Caki2 (cell line): Measurements from ENCODE around the gene SLC35A4. TPM values are rescaled to one million over a fixed set of nuclear protein-coding genes. Genes with fewer than 3 reads are reported as not detected.

ENCODE experiments used
- DNase-seq: peaks from one replicate; pipeline ENCODE4 v3.0.0-alpha.2; 2015; ENCODE audit warnings: low read depth
- in situ Hi-C: cut with HindIII; loops from 2 replicates; pipeline ENCODE4 v1.10.0; 2016; ENCODE audit warnings: low sequenced_read_pairs, low pct_unique_long_range_greater_than_20kb, mixed read lengths
- total RNA-seq: library from RNA; depleted of rRNA; stranded (reverse); fragments of >200 nt; shearing (Covaris generic); gene quantifications from 2 replicates; pipeline ENCODE4 v1.2.3, GENCODE V29; 2014; ENCODE audit warnings: low replicate concordance; rRNA removed

SLC35A4 gene, protein sequence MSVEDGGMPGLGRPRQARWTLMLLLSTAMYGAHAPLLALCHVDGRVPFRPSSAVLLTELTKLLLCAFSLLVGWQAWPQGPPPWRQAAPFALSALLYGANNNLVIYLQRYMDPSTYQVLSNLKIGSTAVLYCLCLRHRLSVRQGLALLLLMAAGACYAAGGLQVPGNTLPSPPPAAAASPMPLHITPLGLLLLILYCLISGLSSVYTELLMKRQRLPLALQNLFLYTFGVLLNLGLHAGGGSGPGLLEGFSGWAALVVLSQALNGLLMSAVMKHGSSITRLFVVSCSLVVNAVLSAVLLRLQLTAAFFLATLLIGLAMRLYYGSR
- total RNA-seq: 21.3 and 30.5 TPM in 2 replicates

DNA sequence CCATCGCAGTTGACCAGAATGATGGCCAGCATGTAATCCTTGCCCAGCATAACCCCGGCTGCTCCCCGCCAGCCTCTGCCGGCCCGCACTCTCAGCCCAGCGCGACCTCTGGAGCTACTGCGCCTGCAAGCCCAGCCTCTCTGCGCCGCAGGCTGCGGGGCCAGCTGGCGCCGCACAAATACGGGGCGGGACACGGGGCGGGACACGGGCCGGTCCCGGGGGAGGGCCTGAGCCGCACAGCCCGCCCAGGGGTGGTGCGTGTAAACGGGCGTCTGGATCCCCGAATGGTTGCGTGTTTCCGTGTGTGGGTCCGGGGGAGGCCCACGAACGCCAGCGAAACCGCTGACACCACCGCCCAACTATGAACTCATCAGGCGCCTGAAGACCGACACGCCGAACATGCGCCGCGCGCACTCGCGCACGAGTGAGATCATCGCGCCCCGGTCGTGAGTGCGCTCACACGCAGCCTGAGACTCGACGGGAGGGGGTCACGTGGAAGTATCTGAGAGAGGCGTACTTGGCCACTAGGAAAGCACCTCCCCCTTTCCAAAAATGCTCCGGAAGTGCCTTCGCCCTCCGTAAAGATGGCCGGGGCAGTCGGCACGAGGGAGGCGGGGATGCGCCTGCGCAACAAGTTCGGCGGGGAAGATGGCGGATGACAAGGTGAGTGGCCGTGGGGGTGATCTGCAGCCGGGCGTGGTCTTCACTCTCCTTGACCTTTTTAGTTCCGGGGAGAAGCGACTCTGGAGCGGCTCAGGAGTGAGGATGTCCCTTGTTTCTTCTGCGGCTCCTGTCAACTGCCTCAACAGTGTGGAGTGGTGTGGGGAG lies at the start of gene SLC35A4, which contains the start of gene APBB3:
TSS of gene SLC35A4 (plus strand) at position 633 of the 828 bp plus-strand sequence. CDS start 2,342 bp downstream, outside the sequence.
TSS of gene APBB3 (minus strand) at position 403 of the 828 bp plus-strand sequence. CDS start at position 50, 353 bp downstream.
- in situ Hi-C loops: no loop called here
- peak; percentile 98 for DNase-seq

DNA sequence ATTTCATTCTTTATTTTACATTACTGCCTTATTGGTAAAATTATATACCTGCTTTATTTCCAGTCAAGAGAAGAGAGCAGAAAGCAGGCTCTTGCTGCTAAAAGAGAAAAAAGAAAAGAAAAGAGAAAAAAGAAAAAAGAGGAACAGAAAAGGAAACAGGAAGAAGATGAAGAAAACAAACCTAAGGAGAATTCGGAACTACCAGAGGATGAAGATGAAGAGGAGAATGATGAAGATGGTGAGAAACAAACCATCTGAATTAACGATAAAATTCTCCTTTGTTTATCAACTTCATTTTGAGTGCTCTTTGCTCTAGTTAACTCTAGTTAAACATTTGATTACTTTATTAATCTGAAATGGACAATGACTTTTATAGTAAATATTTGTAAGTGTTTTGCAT lies 40.6 kb upstream of the SLC35A4 start:
- in situ Hi-C loops: no loop called here
- DNase-seq: no peak

DNA sequence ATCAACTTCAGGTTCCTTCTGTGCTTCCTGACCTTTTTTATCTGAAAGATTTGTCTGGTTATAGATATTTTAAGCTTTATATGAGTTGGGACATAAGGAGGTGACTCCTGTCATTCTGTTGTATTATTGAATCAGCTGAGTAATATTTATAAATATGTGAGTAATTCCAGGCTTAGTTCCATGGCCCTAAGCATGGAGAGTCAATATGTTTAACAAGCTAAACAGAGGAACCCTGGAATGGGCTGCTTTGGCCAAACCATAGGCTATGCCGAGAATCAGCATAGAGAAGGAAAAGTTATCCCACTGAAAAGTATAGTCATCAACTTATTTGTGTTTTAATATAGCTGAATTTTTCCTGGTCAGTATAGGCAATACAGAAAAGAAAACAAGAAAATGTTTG lies 24.4 kb upstream of the SLC35A4 start:
- in situ Hi-C loops: no loop called here
- no peak for DNase-seq

DNA sequence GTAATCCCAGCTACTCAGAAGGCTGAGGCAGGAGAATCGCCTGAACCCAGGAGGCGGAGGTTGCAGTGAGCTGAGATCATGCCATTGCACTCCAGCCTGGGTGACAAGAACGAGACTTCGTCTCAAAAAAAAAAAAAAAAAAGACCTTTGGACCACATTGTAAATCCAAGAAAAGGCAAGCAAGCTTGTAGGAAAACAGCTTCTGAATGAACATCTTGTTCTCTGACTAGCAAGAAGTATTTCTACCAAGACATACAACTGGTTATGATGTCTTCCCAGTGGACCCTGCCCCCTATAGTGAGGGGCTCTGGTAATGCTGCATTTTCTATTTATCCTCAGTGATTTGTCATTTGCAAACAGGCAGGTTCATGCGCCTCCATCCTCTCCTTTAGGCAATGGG lies 21.7 kb upstream of the SLC35A4 start:
- in situ Hi-C loops: no loop called here
- DNase-seq: no peak

DNA sequence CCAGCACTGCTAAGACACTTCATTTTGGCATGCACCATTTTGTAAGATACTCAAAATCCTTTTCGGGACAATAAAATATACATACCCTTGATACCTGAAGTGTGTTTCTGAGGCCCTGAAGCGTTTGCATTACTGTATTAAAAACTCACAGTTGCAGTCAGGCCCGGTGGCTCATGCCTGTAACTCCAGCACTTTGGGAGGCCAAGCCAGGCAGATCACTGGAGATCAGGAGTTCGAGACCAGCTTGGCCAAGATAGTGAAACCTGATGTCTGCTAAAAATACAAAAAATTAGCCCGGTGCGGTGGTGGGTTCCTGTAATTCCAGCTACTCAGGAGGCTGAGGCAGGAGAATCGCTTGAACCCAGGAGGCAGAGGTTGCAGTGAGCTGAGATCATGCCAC lies 19.6 kb upstream of the SLC35A4 start:
- in situ Hi-C loops: no loop called here
- DNase-seq: no peak

DNA sequence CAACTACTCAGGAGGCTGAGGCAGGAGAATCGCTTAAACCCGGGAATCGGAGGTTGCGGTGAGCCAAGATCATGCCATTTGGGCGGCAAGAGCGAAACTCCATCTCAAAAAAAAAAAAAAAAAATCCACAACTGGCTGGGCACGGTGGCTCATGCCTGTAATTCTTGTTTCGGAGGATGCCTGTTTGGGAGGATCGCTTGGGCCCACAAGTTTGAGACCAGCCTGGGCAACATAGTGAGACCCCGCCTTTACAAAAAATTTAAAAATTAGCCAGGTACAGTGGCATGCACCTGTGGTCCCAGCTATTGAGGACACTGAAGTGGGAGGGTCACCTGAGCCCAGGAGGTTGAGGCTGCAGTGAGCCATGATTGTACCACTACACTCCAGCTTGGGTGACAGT lies 19.0 kb upstream of the SLC35A4 start:
- in situ Hi-C loops: no loop called here

DNA sequence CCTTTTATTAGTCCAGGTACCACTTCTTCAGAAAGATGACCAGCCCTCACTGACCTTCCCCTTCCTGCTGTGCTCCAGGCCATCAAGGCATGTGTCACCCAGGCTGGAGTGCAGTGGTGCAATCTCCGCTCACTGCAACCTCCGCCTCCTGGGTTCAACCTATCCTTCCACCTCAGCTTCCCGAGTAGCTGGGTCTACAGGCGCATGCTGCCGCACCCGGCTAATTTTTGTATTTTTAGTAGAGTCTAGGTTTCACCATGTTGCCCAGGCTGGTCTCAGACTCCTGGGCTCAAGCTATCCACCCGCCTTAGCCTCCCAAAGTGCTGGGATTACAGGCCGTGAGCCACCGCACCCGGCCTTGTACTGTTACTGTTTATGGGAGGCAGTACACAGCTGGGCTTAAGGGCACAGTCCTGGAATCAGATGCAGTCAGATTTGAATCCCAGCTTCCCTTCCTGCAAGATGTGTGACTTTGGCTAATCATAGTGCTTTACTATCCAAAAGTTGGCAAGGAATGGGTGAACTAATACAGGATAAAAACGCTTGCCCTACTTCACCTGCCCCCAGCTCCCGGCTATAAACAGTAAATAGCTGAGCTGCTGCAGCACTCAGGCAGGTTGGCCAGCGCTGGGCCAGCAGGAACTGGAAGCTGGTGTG lies 17.6 kb upstream of the SLC35A4 start:
- in situ Hi-C loops: no loop called here
- DNase-seq: no peak

More for the DNA sequence above, 19.0 kb upstream of the SLC35A4 start:
- no peak for DNase-seq

DNA sequence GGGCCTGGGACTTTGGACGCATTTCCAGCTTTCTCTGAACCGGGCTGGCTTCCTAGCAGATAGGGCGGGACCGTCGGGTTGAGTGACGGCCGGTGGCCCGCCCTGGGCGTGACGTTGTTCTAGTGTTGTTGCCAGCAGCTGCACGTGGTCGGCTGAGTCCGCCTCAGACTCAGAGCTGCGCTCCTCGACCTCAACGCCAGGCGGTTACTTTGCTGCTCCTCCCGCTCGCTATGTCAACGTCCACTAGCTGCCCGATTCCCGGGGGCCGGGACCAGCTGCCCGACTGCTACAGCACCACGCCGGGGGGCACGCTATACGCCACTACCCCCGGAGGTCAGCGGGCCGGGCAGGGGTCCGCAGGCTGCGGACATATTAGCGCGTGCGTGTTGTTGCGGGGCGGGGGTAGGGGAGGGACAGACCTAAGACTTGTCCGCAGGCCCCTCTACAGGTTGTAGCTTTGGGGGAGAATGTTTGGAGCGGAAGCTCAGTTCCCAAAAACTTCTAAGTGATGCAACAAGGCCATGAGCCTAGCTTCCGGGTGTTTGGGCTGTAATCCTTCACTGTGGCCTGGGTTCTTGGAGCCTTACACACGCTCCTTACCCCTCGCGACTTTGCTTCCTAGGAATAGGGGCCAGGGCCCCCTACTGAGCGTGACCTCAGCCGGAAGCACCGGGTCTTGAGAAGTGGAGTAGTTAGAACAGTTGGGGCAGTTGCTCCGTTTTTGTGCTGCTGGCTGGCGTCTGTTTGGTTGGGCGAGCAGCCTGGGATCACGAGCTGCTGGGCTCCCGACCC lies 16.9 kb upstream of the SLC35A4 start, which contains the start of gene EIF4EBP3:
TSS of gene EIF4EBP3 (plus strand) at position 155 of the 792 bp plus-strand sequence. CDS start at position 231, 76 bp downstream.
- in situ Hi-C loops: no loop called here
- DNase-seq: peak; percentile 87

DNA sequence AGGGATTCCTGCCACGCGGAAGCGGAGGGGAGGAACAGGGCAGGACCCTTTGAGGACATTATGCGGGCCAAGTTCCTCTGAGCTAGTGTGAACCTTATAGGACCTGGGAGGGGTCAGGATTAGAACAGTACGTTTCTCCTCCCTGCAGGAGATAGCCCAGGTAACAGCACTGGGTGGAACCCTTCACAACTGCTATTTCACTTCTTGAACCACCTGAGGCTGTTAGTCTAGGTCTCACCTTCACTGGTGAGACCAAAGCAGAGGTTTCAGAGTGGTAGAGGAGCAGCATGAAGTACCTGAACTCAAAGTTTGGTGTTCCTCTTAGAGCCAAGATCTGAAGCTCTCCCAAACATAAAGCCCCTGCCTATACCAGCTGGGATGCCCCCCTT lies 16.3 kb upstream of the SLC35A4 start:
- in situ Hi-C loops: no loop called here
- DNase-seq: no peak

DNA sequence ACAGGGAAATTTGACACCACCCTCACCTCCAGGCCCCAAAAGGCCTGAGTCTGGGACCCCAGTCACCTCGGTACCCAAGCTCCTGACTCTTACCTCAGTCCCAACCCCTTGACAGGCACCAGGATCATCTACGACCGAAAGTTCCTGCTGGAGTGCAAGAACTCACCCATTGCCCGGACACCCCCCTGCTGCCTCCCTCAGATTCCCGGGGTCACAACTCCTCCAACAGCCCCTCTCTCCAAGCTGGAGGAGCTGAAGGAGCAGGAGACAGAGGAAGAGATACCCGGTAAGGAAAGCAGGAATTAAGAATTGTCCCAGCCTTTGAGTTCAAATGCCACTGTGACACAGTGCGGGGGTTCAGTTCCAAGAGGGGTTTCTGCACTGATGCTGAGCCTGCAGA lies 15.8 kb upstream of the SLC35A4 start:
- in situ Hi-C loops: no loop called here

DNA sequence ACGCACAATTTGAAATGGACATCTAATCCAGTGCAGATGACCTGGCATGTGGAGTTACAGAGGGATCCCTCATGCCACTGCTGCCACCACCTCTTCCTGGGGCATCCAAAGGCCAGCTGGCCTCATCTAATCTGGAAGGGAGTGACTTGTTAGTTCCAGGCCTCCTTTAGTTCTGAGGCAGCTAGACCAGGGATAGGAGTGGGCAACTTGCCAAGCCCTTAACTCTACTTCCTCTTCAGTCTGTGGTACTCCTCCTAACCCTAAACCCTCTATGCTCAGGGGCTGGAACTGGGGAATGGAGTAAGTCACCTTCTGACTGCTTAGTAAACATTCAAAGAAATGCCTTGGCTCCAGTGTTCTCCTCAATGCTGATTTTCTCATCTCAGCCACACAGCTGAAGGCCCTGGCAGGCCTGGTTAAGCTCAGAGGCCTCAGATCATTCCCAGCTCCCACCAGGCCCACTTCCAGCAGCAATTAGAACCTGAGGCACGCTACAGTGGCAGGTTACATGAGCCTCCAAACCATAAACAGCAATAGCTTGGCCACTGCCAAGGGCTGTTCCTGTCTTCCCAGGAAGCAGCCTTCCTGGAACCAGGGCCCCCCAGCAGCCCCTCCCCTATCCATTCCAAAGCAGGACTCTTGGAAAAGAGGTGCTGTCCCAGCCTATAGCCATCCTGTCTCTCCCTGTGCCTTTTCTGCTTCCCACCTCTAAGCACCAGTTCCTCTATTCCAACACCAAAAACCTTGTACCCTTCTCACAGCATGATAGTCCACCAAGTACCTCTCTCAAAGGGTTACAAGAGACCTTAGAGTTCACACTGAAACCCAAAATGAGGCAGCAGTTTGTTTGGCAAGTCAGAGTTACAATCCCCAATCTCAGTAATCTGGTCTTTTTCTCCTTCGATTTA lies 15.1 kb upstream of the SLC35A4 start:
- DNase-seq: no peak
- in situ Hi-C loops: no loop called here

More for the DNA sequence above, 15.8 kb upstream of the SLC35A4 start:
- no peak for DNase-seq

DNA sequence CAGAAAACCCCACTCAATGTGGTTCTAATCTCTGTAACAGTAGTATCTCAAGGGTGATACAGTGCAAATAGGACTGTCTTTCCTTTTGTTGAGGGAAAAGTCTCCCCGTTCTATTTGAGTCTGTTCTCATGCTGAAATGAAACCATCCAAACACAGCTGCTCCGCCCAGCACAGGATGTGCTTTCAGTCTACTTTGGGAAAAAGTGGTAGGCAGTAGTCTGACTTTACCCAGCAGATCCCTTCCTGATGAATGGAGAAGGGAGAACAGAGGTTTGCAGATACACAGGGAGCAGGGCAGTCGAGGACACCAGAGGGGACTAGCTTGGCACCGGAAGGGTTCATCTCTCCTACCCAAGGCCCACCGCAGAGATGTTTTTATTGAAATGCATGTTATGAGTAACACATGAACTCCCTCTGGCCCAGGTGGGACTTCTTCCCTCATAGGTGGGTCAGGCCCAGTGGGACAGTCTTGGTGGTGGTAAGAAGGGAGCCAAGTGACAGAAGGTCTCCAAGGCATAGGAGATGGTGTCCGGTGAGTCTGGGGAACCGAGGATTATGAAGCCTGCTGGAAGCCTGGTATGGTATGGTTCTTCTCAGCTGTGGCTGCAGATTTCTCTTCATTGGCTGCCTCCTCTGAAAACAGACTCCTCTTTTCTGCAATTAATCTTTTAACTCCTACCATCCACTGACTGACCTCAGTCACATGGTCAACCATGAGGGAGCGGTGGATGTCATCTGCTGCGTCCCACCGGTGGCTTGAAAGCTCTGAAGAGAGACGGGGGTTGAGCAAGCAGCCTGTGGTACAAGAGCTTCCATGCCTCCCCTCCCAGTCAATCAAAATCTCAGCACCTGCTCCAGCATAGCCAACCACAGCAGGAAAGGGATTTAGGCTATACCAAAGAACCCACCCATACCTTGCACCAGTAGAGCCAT lies 14.2 kb upstream of the SLC35A4 start:
- in situ Hi-C loops: no loop called here
- no peak for DNase-seq

DNA sequence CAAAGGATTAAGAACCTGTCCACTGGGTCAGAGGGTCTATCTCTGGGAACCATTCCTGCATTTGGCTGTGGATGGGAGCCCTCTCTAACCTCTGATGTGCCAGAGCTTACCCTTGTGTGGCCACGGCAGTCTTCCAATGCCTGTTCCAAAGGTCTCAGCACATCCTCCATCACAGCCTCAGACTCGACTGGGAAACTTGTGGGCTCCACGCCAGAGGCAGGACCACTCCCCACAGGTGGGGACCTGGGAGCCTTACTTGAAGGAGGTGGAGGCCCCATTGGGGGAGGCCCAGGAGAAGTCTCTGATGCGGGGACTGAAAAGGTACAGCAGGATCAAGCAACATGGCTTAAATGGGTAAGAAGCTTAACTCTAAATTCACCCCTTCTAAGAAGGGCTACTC lies 12.8 kb upstream of the SLC35A4 start:
- in situ Hi-C loops: no loop called here
- DNase-seq: no peak

DNA sequence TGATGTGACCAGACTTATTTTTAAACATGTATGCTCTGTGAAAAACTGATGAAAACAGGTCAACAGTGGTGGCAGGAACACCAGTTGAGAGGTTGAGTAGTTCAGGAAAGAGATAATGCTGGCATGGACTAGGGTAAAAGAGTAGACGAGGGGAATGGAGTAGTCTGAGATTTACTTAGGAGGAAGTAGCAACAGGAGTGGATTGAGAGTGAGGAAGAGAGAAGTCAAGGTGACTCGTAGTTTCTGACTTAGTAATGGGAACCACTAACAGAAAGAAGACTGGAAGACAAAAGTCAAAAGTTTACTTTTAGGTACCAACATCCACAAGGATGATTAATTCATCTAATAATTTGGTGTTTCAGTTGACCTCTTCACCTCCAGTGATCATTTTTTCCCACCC lies 11.0 kb upstream of the SLC35A4 start:
- no peak for DNase-seq
- in situ Hi-C loops: no loop called here

DNA sequence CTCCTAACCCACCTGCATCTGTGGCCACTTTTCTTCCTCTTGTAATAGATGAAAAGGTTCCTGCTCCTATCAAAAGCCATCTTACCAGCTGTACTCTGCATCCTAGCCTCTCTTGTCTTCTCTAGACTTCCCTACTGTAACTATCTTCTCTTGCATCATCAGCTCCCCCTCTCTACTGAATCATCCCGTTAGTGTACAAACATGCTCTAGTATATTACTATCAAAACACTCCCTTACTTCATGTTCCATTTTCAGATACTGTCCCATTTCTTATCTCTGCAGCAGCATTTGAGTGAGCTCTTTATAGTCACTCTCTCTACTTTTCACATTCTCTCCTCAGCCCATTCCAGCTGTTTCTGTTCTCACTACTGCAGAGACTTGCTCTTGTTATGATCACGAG lies 10.2 kb upstream of the SLC35A4 start:
- in situ Hi-C loops: no loop called here
- DNase-seq: no peak

DNA sequence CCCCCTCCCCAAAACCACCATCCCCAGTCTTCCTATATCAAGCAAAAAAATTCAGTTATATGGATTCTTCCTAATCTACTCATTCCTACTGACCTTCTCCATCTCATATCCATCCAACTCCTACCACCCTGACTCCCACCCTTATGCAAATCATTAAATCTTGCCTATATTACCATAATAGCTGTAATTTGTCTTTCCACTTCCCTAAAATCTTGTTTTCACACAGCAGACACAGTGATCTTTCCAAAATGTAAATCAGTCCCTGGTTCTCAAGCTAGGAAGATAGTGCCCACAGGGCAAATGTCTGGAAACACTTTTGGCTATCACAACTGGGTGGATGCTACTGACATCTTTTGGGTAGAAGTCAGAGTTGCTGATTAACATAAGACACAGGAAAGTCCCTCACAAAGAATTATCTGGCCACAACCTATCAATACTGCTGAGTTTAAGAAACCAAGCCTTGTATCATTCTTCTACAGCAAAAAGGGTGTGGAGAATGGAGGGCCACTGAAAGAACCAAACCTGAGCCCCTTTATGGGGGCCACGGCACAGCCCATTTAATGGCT lies 8.8 kb upstream of the SLC35A4 start:
- in situ Hi-C loops: no loop called here
- no peak for DNase-seq
